KMS-11 (cell line): ENCODE results near the gene CLDN15.

Source experiments
- H2AFZ ChIP-seq: fragments of 200-600 bp; sonication (generic); 2 replicates; pipeline ENCODE4 v1.6.1; 2016; ENCODE audit warnings: antibody characterized with exemption, mixed run types, low read depth
- H3K27ac ChIP-seq: fragments of 200-600 bp; sonication (generic); 2 replicates; pipeline ENCODE4 v1.6.1; 2016; ENCODE audit warnings: mild to moderate bottlenecking, mixed run types
- H3K27me3 ChIP-seq: fragments of 200-600 bp; sonication (generic); 2 replicates; pipeline ENCODE4 v1.6.1; 2017; ENCODE audit warnings: mild to moderate bottlenecking, low read depth, mixed run types, moderate library complexity; ENCODE audit not compliant: insufficient read depth
- H3K36me3 ChIP-seq: fragments of 200-600 bp; sonication (generic); 2 replicates; pipeline ENCODE4 v1.6.1; 2017; ENCODE audit warnings: mild to moderate bottlenecking, mixed run types; ENCODE audit not compliant: insufficient read depth
- H3K4me1 ChIP-seq: fragments of 200-600 bp; sonication (generic); 2 replicates; pipeline ENCODE4 v1.6.1; 2016; ENCODE audit warnings: mild to moderate bottlenecking, low read depth, mixed run types; ENCODE audit not compliant: poor library complexity, severe bottlenecking
- H3K4me2 ChIP-seq: fragments of 200-600 bp; sonication (generic); 2 replicates; pipeline ENCODE4 v1.7.0; 2016; ENCODE audit warnings: mild to moderate bottlenecking, mixed run types
- H3K4me3 ChIP-seq: fragments of 200-600 bp; sonication (generic); IDR thresholded peaks from 2 replicates; pipeline ENCODE4 v1.6.1; 2017; ENCODE audit warnings: low read depth, low read length, mixed read lengths; ENCODE audit not compliant: insufficient read depth
- H3K79me2 ChIP-seq: fragments of 200-600 bp; sonication (generic); 2 replicates; pipeline ENCODE4 v1.6.1; 2016; ENCODE audit warnings: low read depth, mixed run types; ENCODE audit not compliant: insufficient read depth
- H3K9ac ChIP-seq: fragments of 200-600 bp; sonication (generic); 2 replicates; pipeline ENCODE4 v1.6.1; 2016; ENCODE audit warnings: mild to moderate bottlenecking, mixed run types
- H4K20me1 ChIP-seq: fragments of 200-600 bp; sonication (generic); 2 replicates; pipeline ENCODE4 v1.6.1; 2016; ENCODE audit warnings: mild to moderate bottlenecking, mixed run types; ENCODE audit not compliant: insufficient read depth
- CTCF ChIP-seq: fragments of 200-600 bp; sonication (generic); conservative IDR thresholded peaks from 2 replicates; pipeline ENCODE4 v1.6.1; 2017; ENCODE audit warnings: low read depth, mild to moderate bottlenecking, antibody characterized with exemption, low read length, moderate library complexity, mixed read lengths

Gene CLDN15

GRCh38 chr7:101225650-101226049, 12.0 kb downstream of the CLDN15 start:
- Histone ChIP-seq H3K27me3 (no peaks in the 10 kb centered on the region), H3K4me2 (no peak overlapping the region), H3K4me1 (no peaks in the 10 kb centered on the region), H3K27ac (no peak overlapping the region), H3K4me3 (no peak overlapping the region), H3K36me3 (no peaks in the 10 kb centered on the region), H3K79me2 (peaks cover 3% of the 10 kb centered on the region; the same call in 1 of the 2 replicates), H3K9ac (no peak overlapping the region), H2AFZ (no peak overlapping the region), H4K20me1 (no peaks in the 10 kb centered on the region)
- no peak for TF ChIP-seq CTCF

GRCh38 chr7:101223528-101223927, 14.1 kb downstream of the CLDN15 start:
- no peak overlapping the region for H3K4me2 ChIP-seq
- no peak overlapping the region for H2AFZ ChIP-seq
- H4K20me1 ChIP-seq = no peaks in the 10 kb centered on the region
- H3K9ac ChIP-seq = no peak overlapping the region
- H3K27ac ChIP-seq = no peak overlapping the region
- no peaks in the 10 kb centered on the region for H3K4me1 ChIP-seq
- no peak overlapping the region for H3K4me3 ChIP-seq
- peaks cover 9% of the 10 kb centered on the region; the same call in 1 of the 2 replicates for H3K79me2 ChIP-seq
- no peaks in the 10 kb centered on the region for H3K36me3 ChIP-seq
- no peaks in the 10 kb centered on the region for H3K27me3 ChIP-seq
- TF ChIP-seq CTCF = no peak

GRCh38 chr7:101222275-101222830, 15.2 kb downstream of the CLDN15 start:
- no peak overlapping the region for H3K4me2 ChIP-seq
- no peak overlapping the region for H2AFZ ChIP-seq
- H3K4me1 ChIP-seq = no peaks in the 10 kb centered on the region
- H3K36me3 ChIP-seq = no peaks in the 10 kb centered on the region
- TF ChIP-seq CTCF = no peak
- no peaks in the 10 kb centered on the region for H4K20me1 ChIP-seq
- H3K9ac ChIP-seq = no peak overlapping the region
- no peak overlapping the region for H3K4me3 ChIP-seq
- H3K79me2 ChIP-seq = peaks cover 9% of the 10 kb centered on the region; the same call in 1 of the 2 replicates
- no peaks in the 10 kb centered on the region for H3K27me3 ChIP-seq
- H3K27ac ChIP-seq = no peak overlapping the region

GRCh38 chr7:101220295-101220694, 17.3 kb downstream of the CLDN15 start:
- Histone ChIP-seq H3K4me3 (no peak overlapping the region), H3K79me2 (peaks cover 9% of the 10 kb centered on the region; the same call in 1 of the 2 replicates), H3K36me3 (no peaks in the 10 kb centered on the region), H3K27me3 (no peaks in the 10 kb centered on the region), H2AFZ (no peak overlapping the region), H4K20me1 (no peaks in the 10 kb centered on the region), H3K27ac (no peak overlapping the region), H3K9ac (no peak overlapping the region), H3K4me1 (peaks cover 4% of the 10 kb centered on the region), H3K4me2 (no peak overlapping the region)
- TF ChIP-seq CTCF = no peak
